Gastroesophageal sphincter (tissue), 3 donors: ENCODE data around the gene NR3C1.

Experiments used
- EP300 ChIP-seq: sonication (generic); formaldehyde crosslinking; IDR thresholded peaks from one replicate; pipeline ENCODE4 v1.6.1; 2017; ENCODE audit warnings: antibody characterized with exemption, mild to moderate bottlenecking
- POLR2AphosphoS5 ChIP-seq: sonication (generic); formaldehyde crosslinking; IDR thresholded peaks from one replicate; pipeline ENCODE4 v1.6.1; 2017; ENCODE audit warnings: antibody characterized with exemption
- TF ChIP-seq, protein P1 (sequence below), 4 experiments: fragments of 200-600 bp in 2 of 4; fragments of 450-650 bp in 2 of 4; sonication (generic) in 1 of 4; IDR thresholded peaks; one replicate each; pipeline ENCODE4 v1.5.1; 2017 to 2019; ENCODE audit warnings: antibody characterized with exemption in 4 of 4, mild to moderate bottlenecking in 2 of 4, moderate library complexity in 2 of 4

DNA sequence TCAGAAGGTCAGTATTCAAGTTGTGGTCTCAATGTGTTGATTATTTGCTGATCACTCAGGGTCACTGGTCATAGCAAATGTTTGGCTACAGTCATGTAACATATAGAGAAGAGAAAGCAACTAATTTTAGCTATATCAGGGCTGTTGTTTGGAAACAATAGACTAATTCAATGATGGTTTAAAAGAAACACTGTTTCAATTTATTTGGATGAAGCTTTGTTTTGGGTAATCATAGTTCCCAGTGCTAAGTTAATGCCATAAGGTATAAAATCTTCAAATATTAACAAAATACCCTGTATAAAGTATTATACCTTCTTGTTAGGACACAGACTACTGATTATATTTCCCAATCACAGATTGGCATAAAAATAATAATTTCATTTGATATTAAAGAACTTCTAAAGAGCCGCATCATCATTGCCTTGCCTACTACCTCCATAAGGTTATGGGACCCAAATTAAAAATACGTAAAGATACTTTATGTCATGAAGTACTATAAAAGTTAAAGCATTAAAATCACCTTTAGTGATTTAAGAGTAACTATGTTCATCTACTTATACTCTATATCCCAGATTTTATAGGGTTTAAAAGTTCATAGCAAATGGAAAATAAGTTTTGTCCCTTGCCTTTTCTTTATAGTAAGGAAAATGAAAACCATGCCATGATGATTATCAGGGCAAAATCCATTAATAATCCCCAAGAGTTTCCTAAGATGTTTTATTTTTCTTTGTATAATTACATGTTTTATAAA lies 6.0 kb downstream of the NR3C1 start:
- TF ChIP-seq POLR2AphosphoS5 (no peak), EP300 (no peak)
- TF ChIP-seq, protein P1, sequence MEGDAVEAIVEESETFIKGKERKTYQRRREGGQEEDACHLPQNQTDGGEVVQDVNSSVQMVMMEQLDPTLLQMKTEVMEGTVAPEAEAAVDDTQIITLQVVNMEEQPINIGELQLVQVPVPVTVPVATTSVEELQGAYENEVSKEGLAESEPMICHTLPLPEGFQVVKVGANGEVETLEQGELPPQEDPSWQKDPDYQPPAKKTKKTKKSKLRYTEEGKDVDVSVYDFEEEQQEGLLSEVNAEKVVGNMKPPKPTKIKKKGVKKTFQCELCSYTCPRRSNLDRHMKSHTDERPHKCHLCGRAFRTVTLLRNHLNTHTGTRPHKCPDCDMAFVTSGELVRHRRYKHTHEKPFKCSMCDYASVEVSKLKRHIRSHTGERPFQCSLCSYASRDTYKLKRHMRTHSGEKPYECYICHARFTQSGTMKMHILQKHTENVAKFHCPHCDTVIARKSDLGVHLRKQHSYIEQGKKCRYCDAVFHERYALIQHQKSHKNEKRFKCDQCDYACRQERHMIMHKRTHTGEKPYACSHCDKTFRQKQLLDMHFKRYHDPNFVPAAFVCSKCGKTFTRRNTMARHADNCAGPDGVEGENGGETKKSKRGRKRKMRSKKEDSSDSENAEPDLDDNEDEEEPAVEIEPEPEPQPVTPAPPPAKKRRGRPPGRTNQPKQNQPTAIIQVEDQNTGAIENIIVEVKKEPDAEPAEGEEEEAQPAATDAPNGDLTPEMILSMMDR (IDR thresholded peaks at IDR 0.05) = no peak
